Measurements from ENCODE around the gene MEX3D.

DNA sequence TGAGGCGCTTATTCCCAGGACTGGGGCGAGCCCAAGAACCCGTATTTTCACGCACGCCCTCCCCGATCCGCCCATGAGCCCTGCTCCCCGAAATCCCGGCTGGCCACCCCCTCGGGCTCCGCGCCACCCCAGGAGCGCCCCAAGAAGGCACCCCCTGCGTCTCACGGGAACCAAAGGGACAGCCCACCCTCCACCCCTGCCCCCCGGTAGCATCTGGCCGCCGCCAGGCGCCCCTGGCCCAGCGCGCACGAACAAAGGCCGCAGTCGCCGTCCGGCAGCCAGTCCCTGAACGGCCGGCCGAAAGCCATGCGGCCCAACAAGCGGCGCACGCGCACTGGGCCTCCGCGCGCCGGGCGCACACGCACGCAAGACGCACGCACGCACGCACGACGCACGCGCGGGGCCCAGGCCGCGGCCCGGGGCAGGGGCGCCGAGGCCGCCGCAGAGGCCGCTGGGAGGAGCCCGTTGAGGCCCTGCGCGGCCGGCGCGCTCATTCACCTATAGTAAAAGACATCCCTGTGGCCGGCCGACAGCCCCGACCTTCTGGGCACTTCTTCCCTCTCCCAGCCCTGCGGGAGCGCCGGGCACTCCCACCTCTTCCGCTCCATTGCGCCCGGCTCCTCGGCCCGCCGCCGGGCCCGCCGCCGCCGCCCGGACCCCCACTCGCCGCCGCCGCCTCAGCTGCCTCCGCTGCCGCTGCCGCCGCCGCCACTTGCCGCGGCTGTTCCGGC, 24.1 kb upstream of the MEX3D start:
- TF ChIP-seq, protein P1, sequence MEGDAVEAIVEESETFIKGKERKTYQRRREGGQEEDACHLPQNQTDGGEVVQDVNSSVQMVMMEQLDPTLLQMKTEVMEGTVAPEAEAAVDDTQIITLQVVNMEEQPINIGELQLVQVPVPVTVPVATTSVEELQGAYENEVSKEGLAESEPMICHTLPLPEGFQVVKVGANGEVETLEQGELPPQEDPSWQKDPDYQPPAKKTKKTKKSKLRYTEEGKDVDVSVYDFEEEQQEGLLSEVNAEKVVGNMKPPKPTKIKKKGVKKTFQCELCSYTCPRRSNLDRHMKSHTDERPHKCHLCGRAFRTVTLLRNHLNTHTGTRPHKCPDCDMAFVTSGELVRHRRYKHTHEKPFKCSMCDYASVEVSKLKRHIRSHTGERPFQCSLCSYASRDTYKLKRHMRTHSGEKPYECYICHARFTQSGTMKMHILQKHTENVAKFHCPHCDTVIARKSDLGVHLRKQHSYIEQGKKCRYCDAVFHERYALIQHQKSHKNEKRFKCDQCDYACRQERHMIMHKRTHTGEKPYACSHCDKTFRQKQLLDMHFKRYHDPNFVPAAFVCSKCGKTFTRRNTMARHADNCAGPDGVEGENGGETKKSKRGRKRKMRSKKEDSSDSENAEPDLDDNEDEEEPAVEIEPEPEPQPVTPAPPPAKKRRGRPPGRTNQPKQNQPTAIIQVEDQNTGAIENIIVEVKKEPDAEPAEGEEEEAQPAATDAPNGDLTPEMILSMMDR (IDR thresholded peaks at IDR 0.05), result peak in 2 of 3 donors; percentile 19 to 23
- TF ChIP-seq POLR2A (IDR thresholded peaks at IDR 0.05), result peak; percentile 72

Data from ovary (tissue), 3 donors.